Renal cortex interstitium (tissue), 11 donors: ENCODE results near the gene SLC1A2. TPM values are rescaled to one million over a fixed set of nuclear protein-coding genes. Genes with fewer than 3 reads are reported as not detected.

ENCODE experiments used
- DNase-seq, 11 donors: peaks; one replicate each; pipeline ENCODE4 v3.0.0-alpha.2; 2013; ENCODE audit warnings: low read depth in 9 of 11, low spot score in 4 of 11; ENCODE audit errors: extremely low read depth in 1 of 11
- polyA plus RNA-seq, 3 donors: library from polyadenylated mRNA; unstranded; fragments of 120-200 nt; gene quantifications; one replicate each; pipeline ENCODE4 v1.2.1, GENCODE V29; 2013; ENCODE audit not compliant: insufficient read length in 3 of 3

The SLC1A2 gene
- polyA plus RNA-seq, 3 donors, result 0.47 to 0.64 (median 0.58) TPM

GRCh38 chr11:35337914-35338305 is 81.4 kb downstream of the SLC1A2 start:
- no peak for DNase-seq

DNA sequence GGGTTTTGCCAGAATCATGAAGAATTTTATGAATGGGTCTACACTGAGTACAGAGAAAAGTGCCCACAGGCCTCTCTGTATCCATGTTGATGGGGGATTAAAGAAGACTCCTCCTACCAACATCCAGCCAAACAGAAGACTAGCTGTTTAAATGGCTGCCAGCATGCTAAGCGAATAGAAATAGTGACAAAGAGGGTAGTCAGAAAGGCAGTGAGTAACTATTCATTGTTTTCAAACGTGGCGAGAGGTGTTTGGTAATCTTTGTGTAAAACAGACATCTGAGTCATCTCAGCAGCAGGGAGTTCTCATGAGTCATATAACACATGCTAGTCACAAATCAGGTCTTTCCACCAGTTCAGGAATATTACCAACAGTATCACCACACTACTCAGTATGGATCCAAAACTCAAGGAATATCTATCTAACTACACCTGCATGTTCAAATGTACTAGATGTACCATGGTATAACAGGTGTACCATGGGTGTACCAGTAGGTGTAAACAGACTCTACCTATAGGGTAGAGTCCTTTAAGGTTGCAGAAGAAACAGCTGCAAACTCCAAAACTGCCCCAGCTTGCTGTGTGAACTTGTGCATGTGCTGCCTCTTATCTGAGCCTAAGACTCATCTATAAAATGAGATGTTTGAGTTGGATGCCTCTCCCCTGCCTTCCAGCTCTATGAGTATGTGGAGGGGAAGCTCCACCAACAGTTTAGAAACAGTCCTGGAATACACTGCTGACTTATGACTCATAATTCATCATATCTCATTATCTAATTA is 82.0 kb downstream of the SLC1A2 start:
- no peak for DNase-seq

DNA sequence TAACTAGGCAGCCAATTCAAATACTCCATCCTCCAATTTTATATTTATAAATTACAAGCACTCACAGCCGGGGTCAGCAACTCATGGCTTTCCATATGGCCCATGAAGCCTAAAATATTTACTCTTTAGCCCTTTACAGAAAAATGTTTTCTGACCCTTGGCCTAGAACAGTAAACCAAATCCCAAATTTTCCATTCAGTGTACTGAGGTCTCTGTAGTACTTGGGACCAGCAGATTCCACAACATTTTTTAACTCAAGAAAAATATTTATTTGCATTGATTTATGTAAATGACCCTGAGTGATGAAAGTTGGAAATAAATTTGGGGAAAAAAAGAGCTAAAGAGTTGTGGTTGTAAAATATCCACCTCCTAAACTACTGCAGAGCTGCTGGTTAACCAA is 82.6 kb downstream of the SLC1A2 start:
- DNase-seq, result peak in 7 of 11 donors; percentile 6 to 41 (median 30)

GRCh38 chr11:35335226-35335625 is 84.1 kb downstream of the SLC1A2 start:
- DNase-seq, result no peak

- no peak for DNase-seq
Observed at GRCh38 chr11:35334385-35335090, 84.8 kb downstream of the SLC1A2 start.

- no peak for DNase-seq
Observed at GRCh38 chr11:35332524-35332923, 86.8 kb downstream of the SLC1A2 start.

- no peak for DNase-seq
Observed at GRCh38 chr11:35330931-35331330, 88.4 kb downstream of the SLC1A2 start.

DNA sequence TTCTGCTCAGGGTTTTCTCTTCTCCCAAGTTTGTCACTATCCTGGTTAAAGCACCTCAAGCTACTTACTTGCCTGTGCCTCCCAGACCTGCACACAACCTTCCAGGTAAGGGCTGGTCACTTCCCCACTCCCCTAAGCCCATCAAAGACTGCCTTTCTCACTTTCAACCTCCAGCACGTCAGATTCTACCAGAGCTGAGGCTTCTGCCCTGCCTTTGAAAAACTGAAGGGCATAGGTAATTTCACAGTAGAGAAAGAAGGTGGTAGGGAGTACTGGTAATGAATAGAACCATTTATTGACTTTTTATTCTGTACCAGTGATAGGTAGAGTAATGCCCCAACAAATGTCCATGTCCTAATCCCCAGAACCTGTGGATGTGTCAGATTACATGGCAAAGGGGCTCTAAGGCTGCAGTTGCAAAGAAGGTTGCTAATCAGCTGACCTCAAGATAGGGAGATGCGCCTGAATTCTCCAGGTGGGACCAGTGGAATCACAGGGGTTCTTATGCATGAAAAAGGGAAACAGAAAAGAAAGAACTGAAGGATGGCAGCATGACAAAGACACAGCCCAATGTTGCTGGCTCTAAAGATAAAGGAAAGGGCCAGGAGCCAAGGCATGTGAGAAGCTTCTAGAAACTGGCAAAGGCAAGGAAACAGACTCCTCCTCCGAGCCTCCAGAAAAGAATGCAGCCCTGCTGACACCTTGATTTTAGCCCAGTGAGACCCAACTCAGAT is 89.0 kb downstream of the SLC1A2 start:
- DNase-seq, result no peak

- DNase-seq, result no peak
Observed at GRCh38 chr11:35327829-35328228, 91.5 kb downstream of the SLC1A2 start.

GRCh38 chr11:35326266-35326879 is 93.0 kb downstream of the SLC1A2 start:
- no peak for DNase-seq

GRCh38 chr11:35324981-35325380 is 94.4 kb downstream of the SLC1A2 start:
- no peak for DNase-seq

DNA sequence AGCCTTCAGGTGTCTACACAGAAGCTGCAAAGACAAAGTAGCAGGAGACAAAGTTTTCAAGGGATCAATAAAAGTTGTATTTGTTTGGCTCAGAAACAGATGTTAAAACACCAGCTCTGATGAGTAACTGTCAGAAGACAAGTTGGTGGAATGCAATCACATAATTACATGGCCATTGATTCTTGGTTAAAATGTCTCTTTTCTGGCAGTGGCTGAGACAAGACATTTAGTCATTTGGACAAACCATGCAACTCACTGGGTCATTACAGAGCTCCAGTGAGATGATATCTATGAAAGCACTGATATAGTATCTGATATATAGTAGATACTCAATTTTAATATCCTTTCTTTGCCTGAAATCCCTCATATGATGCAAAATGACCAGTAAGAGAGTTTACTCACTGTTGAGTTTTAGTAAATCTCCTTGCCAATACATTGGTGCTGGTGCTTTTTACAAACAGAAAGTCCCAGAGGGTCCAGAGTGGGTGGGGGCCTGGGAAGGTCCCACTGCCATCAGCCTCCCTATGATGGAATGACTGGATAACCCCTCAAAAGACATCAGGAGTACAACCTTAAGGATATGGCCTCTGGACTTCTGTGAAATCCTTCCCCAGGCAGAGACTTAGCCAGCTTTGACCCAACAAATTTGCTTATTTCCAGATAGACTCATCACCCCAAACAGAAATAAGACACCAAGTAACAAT is 95.0 kb downstream of the SLC1A2 start:
- DNase-seq, result no peak

GRCh38 chr11:35323076-35323868 is 96.1 kb downstream of the SLC1A2 start:
- DNase-seq, result no peak

DNA sequence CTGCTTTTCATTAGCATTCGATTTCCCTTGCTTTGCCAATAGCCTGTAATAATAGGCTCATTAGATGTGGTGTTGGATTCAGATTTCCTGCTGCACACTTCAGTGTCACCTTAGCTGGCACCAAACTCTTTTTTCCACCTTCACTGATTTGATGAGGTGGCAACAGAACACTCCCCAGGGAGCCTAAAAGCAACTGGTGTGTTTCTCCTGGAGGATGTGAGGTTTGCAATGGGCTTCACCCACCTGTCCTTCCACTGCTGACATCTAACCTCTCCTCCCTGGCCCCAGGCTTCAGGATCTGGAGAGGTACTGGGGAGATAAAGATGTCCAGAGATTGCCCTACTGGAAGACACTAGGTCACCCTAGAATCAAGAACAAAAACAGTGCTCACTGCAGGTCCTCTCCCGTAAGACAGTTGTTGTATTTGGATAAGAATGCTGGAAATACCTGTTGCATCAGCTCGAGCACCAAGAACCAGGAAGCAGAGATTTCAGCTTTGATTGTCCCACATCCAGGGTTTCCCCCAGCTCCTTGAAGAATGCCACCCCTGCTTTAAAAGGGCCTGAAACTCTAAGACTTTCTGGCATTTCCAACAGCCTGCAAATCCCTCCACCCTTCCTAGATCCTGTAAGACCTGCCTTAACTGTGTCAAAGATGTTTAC is 96.9 kb downstream of the SLC1A2 start:
- no peak for DNase-seq

DNA sequence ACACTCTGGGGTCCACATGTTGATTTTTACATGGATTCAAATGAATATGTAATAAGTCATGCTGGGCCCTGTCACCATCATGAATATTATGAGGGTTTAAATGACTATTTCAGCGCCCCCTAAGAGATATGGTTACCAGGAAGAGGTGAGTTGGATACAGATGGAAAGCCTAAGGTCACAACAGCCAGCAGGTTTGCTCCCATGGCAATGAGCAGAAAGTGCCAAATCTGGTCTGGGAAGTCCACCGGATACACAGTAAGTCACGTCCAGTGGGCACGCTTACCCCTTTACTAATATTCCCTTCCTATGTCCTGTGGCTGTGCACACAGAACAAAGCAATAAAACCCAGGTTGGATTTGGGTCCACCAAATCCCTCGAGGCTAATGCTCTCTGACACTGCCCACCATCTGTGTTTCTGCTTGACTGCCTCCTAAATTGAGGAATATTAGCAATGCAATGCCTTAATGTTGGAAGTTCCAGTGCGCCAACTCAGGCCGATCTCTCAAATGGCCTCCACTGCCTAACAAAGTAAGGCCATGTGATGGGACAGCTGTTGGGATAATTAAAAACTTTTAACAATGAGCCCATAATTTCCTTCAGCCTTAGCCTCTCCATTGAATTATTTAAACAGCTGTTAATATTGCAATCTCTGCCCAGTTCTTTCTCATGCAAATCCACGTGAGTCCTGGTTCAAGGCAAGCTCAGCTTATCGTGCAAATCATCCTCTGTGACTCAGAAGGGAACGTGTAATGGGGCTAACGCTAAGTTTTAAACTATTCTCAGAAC is 97.6 kb downstream of the SLC1A2 start:
- no peak for DNase-seq

- DNase-seq, result no peak
Observed at GRCh38 chr11:35321111-35321510, 98.2 kb downstream of the SLC1A2 start.
